NB4 (cell line): ENCODE results near the gene ULK1.
"Not testable (repeated sequence)": the region's sequence is repeated elsewhere in the genome, so short reads cannot be mapped to it uniquely, and the experiment has no call there.

Source experiments
- DNase-seq: peaks from one replicate; pipeline ENCODE4 v3.0.0; 2010; ENCODE audit warnings: low read depth
- H3K4me3 ChIP-seq: one replicate; pipeline ENCODE4 v1.5.1; 2011; ENCODE audit warnings: mild to moderate bottlenecking, low read depth, low read length, moderate library complexity
- CTCF ChIP-seq: IDR thresholded peaks from one replicate; pipeline ENCODE4 v1.5.1; 2012; ENCODE audit warnings: low read depth, low read length
- MAX ChIP-seq: IDR thresholded peaks from 2 replicates; pipeline ENCODE4 v1.6.1; 2011; ENCODE audit warnings: low read depth, low read length
- MYC ChIP-seq: IDR thresholded peaks from 2 replicates; pipeline ENCODE4 v1.6.1; 2011; ENCODE audit warnings: low read depth, low read length
- POLR2A ChIP-seq: IDR thresholded peaks from 2 replicates; pipeline ENCODE4 v1.6.1; 2011; ENCODE audit warnings: mild to moderate bottlenecking; ENCODE audit not compliant: insufficient read length; ENCODE audit errors: extremely low read depth

Gene ULK1

GRCh38 chr12:131946757-131947156 lies 52.3 kb downstream of the ULK1 start:
- no peak for DNase-seq
- TF ChIP-seq MAX (no peak), POLR2A (no peak), MYC (no peak), CTCF (no peak)
- no peak overlapping the region for H3K4me3 ChIP-seq

- peak; percentile 40 for DNase-seq
- no peak overlapping the region for H3K4me3 ChIP-seq
- no peak for TF ChIP-seq MAX
- TF ChIP-seq MYC, result no peak
- no peak for TF ChIP-seq CTCF
- TF ChIP-seq POLR2A, result no peak
These were observed 53.1 kb downstream of the ULK1 start for GRCh38 chr12:131947482-131948027.

GRCh38 chr12:131948166-131948712 lies 53.8 kb downstream of the ULK1 start:
- H3K4me3 ChIP-seq, result no peak overlapping the region
- TF ChIP-seq MAX (no peak), CTCF (no peak), POLR2A (no peak), MYC (no peak)
- no peak for DNase-seq

- H3K4me3 ChIP-seq, result peak overlapping the region; percentile 64
- not testable (repeated sequence) for DNase-seq
These were observed 54.5 kb downstream of the ULK1 start for GRCh38 chr12:131948713-131949430.

GRCh38 chr12:131949431-131950181 lies 55.2 kb downstream of the ULK1 start, which contains the start of gene EP400:
EP400 (plus strand) TSS chr12:131949942; CDS start chr12:131960620, 10,678 bp downstream.
- peak within 1 kb of the TSS; percentile 83 for H3K4me3 ChIP-seq
- DNase-seq, result peak; percentile 98
- TF ChIP-seq MYC, result peak; percentile 66
- TF ChIP-seq CTCF, result peak; percentile 53
- TF ChIP-seq POLR2A, result peak; percentile 70
- peak; percentile 70 for TF ChIP-seq MAX
